ENCODE data around the gene FAM110D.
A peak's percentile ranks its signal among the peaks of the same experiment; 100 is the strongest.

FAM110D gene

DNA sequence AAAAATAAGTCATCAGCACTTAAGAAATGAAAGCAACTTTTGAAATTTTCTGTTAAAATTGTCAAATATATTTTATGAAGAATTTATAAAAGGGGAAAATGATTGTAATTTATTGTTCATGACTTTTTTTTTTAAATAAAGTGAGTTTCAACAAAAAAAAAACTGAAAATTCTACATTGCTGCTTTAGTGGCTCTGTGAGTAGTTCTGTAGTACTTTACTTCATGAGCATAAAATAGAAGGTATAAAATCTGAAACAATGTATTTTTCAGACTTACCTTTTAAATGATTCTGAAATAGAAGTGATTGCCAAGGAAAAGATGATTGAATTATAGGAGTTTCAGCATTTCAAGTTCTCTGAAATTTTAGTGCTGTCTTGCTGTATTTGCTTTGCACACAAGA lies 33.5 kb upstream of the FAM110D start:
- no peak for DNase-seq (ENCODE audit: low spot score)
- no peak for TF ChIP-seq CTCF (IDR thresholded peaks at IDR 0.05; ENCODE audit: extremely low read depth, insufficient read depth, missing control alignments)
- in situ Hi-C loops (cut with MboI; ENCODE audit: low pct_unique_long_range_greater_than_20kb, low sequenced_read_pairs, unreplicated experiment) = no loop called here

- no peak for TF ChIP-seq CTCF (IDR thresholded peaks at IDR 0.05; ENCODE audit: extremely low read depth, insufficient read depth, missing control alignments)
- DNase-seq (ENCODE audit: low spot score) = no peak
- in situ Hi-C loops (cut with MboI; ENCODE audit: low pct_unique_long_range_greater_than_20kb, low sequenced_read_pairs, unreplicated experiment) = no loop called here
These were observed 32.9 kb upstream of the FAM110D start for GRCh38 chr1:26125946-26126320.

DNA sequence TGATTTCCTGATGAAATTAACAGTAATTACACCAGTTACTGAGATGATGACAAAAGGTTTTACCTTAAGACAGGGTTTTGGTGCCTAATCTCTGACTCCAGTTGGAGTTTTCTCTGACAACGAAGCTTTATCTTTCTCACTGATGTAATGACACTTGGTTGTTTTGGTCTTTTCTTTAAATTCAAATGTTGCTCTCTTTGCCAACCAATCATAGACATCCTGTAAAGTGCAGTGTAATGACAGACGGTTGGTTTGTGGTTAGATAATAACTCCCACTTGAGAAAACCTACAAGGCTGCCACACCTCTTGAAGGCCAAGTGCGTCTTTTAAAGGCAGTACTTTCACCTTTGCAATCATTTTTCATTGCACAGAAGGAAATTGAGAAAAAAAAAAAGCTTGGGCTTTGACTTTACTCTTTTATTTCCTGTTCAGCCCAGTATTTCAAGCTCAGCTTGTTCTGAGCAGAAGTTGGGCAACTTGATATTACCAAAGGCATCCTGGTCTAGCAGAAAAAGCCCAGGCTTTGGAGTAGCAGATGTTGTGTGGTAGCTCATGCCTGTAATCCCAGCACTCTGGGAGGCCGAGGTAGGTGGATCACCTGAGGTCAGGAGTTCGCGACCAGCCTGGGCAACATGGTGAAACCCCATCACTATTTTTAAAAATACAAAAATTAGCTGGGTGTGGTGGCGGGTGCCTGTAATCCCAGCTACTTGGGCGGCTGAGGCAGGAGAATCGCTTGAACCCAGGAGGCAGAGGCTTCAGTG lies 32.4 kb upstream of the FAM110D start:
- in situ Hi-C loops (cut with MboI; ENCODE audit: low pct_unique_long_range_greater_than_20kb, low sequenced_read_pairs, unreplicated experiment) = no loop called here
- peak; percentile 69 for DNase-seq (ENCODE audit: low spot score)
- no peak for TF ChIP-seq CTCF (IDR thresholded peaks at IDR 0.05; ENCODE audit: extremely low read depth, insufficient read depth, missing control alignments)

DNA sequence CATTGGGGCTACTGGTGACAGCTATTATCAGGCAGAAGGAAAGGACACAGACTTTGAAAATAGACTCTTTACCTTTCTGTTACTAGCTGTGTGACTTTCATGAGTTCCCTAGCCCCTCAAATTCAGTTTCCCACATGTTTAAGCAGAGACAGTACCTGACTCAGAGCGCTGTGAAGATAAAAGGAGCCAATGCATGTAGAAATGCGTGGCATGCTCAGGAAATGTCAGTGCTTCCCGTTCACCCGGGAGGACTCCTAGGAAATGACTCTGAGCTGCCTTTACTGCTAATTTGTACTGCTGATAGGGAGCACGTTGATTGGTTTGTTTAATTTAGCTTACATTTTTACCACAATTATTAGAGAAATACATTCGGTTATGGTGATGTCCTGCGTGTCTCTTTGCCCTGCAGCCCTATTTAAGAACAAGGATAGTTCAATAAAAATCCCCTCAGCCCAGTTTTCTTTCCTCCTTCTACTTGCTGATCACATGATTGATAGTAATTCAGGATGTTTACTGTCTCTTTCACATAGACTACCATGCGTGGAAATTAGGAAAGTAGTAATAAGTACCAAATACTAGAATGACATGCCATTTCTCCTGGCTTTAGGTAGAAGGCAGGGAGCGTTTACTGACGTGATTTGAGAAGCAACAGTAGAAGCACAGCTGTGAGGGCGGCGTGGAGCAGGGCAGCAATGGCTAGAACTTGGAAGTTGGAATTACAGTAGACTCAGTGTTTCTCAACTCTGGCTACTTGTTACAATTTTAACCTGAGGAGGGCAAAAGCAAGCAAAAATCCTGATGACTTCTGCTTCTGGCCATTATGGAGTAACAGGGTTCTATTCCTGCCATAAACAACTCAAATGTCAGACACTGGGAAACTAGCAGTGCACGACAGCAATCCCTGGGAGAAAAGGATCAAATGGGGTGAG lies 31.4 kb upstream of the FAM110D start:
- DNase-seq (ENCODE audit: low spot score) = no peak
- in situ Hi-C loops (cut with MboI; ENCODE audit: low pct_unique_long_range_greater_than_20kb, low sequenced_read_pairs, unreplicated experiment) = no loop called here
- no peak for TF ChIP-seq CTCF (IDR thresholded peaks at IDR 0.05; ENCODE audit: extremely low read depth, insufficient read depth, missing control alignments)

DNA sequence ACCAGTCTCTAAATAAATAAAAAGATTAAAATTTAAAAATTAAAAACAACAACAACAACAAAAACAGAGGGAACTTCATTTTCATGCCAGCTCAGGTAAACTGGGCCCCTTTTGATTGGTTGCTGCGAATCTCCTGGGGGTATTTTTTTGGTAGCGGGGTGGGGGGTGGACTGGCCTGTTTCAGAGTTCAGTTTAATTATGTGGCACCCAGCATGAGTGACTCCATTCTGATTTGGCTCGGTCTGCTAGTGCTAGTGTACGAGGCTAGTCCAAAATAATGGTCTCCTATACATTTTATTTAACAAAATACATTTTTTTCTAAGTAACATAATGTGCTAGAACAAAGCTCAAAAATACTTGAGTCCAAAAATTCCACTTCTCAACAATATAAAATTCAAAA lies 29.1 kb upstream of the FAM110D start:
- no peak for TF ChIP-seq CTCF (IDR thresholded peaks at IDR 0.05; ENCODE audit: extremely low read depth, insufficient read depth, missing control alignments)
- DNase-seq (ENCODE audit: low spot score) = no peak
- in situ Hi-C loops (cut with MboI; ENCODE audit: low pct_unique_long_range_greater_than_20kb, low sequenced_read_pairs, unreplicated experiment) = no loop called here

DNA sequence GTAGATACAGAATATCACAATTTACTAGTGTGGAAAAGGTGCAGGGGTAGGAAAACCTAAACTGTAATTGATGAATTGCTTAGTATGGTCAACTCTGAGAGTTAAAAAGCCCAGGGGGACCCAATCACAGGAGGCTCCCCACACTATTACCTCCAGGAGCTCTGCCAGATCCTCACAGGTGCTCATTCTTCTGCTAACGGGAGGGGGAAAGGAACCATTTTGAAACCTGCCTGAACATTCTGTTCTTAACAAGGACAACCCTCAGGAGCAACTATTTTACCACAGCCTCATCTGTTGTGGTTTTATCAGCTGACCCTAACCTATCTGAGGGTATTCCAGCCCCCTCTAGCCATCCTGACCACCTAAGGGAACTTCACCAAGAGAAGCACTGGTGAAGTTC lies 28.2 kb upstream of the FAM110D start:
- TF ChIP-seq CTCF (IDR thresholded peaks at IDR 0.05; ENCODE audit: extremely low read depth, insufficient read depth, missing control alignments) = no peak
- in situ Hi-C loops (cut with MboI; ENCODE audit: low pct_unique_long_range_greater_than_20kb, low sequenced_read_pairs, unreplicated experiment) = no loop called here
- DNase-seq (ENCODE audit: low spot score) = no peak
